ENCODE data around the gene IFT74.

DNA sequence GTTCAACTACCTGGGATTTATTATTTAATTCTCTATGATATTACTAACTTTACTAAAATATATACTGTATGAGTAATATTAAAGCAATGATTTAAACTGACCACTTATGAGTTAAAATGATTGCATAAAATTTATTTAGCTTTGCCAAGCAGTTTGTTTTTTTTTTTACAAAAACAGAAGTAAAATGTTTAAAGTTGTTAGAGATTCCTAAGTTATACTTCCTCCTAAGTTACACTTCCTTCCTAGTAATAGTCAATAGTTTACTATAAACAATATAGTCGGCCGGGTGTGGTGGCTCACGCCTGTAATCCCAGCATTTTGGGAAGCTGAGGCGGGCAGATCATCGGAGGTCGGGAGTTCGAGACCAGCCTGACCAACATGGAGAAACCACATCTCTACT is 73.0 kb downstream of the IFT74 start:
- no peak for TF ChIP-seq POLR2A (IDR thresholded peaks at IDR 0.05)
- TF ChIP-seq, protein P1, sequence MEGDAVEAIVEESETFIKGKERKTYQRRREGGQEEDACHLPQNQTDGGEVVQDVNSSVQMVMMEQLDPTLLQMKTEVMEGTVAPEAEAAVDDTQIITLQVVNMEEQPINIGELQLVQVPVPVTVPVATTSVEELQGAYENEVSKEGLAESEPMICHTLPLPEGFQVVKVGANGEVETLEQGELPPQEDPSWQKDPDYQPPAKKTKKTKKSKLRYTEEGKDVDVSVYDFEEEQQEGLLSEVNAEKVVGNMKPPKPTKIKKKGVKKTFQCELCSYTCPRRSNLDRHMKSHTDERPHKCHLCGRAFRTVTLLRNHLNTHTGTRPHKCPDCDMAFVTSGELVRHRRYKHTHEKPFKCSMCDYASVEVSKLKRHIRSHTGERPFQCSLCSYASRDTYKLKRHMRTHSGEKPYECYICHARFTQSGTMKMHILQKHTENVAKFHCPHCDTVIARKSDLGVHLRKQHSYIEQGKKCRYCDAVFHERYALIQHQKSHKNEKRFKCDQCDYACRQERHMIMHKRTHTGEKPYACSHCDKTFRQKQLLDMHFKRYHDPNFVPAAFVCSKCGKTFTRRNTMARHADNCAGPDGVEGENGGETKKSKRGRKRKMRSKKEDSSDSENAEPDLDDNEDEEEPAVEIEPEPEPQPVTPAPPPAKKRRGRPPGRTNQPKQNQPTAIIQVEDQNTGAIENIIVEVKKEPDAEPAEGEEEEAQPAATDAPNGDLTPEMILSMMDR (IDR thresholded peaks at IDR 0.05), result no peak
